Naive thymus-derived CD8-positive, alpha-beta T cell (primary cell): ENCODE results near the gene P2RY6. TPM values are rescaled to one million over a fixed set of nuclear protein-coding genes. Genes with fewer than 3 reads are reported as not detected.

Source experiments
- ATAC-seq, 2 donors: fragments of 150-1000 bp; cut with Tn5 transposase in 1 of 2; sonication (Bioruptor Pico), chemical (Tn5 transposase) in 1 of 2; 1 replicate in 1 of 2; 2 replicates in 1 of 2; pipeline ENCODE4 v1.10.0; 2021; ENCODE audit warnings: mild to moderate bottlenecking in 2 of 2, moderate library complexity in 2 of 2
- POLR2A ChIA-PET: fragments of 350-600 bp; sonication (Branson Sonifier 250); formaldehyde crosslinking; loops from one replicate; lab custom pipeline; 2021; ENCODE audit warnings: antibody characterized with exemption; lab: Charles Lee
- DNase-seq, 10 donors: peaks; one replicate each; pipeline versions ENCODE4 v3.0.0 to v3.0.0-alpha.2; 2020 to 2022
- H3K27ac Mint-ChIP-seq, 10 donors: one replicate each; pipeline ENCODE4 v1.8.0; 2020 to 2022; ENCODE audit warnings: mild to moderate bottlenecking in 10 of 10, mixed read lengths in 10 of 10, moderate library complexity in 4 of 10, inconsistent platforms in 1 of 10
- H3K27me3 Mint-ChIP-seq, 5 donors: one replicate each; pipeline ENCODE4 v1.8.0; 2021 to 2022; ENCODE audit warnings: mixed read lengths in 5 of 5
- H3K36me3 Mint-ChIP-seq, 3 donors: one replicate each; pipeline ENCODE4 v1.8.0; 2020 to 2022; ENCODE audit warnings: mixed read lengths in 3 of 3, mild to moderate bottlenecking in 2 of 3, inconsistent platforms in 1 of 3
- H3K4me1 Mint-ChIP-seq, 4 donors: one replicate each; pipeline ENCODE4 v1.8.0; 2021 to 2022; ENCODE audit warnings: mixed read lengths in 4 of 4
- H3K4me3 Mint-ChIP-seq, 10 donors: one replicate each; pipeline ENCODE4 v1.8.0; 2020 to 2022; ENCODE audit warnings: mild to moderate bottlenecking in 10 of 10, mixed read lengths in 10 of 10, moderate library complexity in 6 of 10, inconsistent platforms in 1 of 10
- H3K9me3 Mint-ChIP-seq, 9 donors: one replicate each; pipeline ENCODE4 v1.8.0; 2020 to 2022; ENCODE audit warnings: mixed read lengths in 9 of 9, mild to moderate bottlenecking in 3 of 9, inconsistent platforms in 1 of 9, moderate library complexity in 1 of 9
- polyA plus RNA-seq, 3 donors: library from polyadenylated mRNA; unstranded; fragments of 300-500 nt; fragmentation: Illumina TruSeq; gene quantifications; one replicate each; pipeline ENCODE4 v1.2.3, GENCODE V29; 2021
- total RNA-seq, 8 experiments: library from RNA in 2 of 8; stranded (reverse) in 2 of 8; gene quantifications; one replicate each; pipeline ENCODE4 v1.2.3 and lab custom pipeline; 2021 to 2026

Gene P2RY6
- total and polyA plus RNA-seq, 5 experiments from 2014 or later, result 0.52 TPM; not detected in 4

GRCh38 chr11:73280626-73281025 lies 8.5 kb downstream of the P2RY6 start:
- Mint-ChIP-seq H3K9me3 (no peaks in the 10 kb centered on the region), H3K4me3 (no peak overlapping the region), H3K27me3 (peaks cover 0 to 10% (median 0%) of the 10 kb centered on the region in 5 donors), H3K36me3 (no peaks in the 10 kb centered on the region), H3K27ac (peak overlapping the region in 2 of 10 donors; percentile 9 to 47), H3K4me1 (peaks cover 0 to 9% (median 3%) of the 10 kb centered on the region in 4 donors)
- DNase-seq (no peak), ATAC-seq (no peak)
- POLR2A ChIA-PET, result no interaction called here

GRCh38 chr11:73281201-73281741 lies 9.1 kb downstream of the P2RY6 start:
- POLR2A ChIA-PET, result no interaction called here
- Mint-ChIP-seq H3K9me3 (no peaks in the 10 kb centered on the region), H3K36me3 (no peaks in the 10 kb centered on the region), H3K4me1 (peaks cover 0 to 9% (median 3%) of the 10 kb centered on the region in 4 donors), H3K27me3 (peaks cover 0 to 10% (median 0%) of the 10 kb centered on the region in 5 donors), H3K27ac (no peak overlapping the region), H3K4me3 (no peak overlapping the region)
- no peak for ATAC-seq
- DNase-seq, result no peak

DNA sequence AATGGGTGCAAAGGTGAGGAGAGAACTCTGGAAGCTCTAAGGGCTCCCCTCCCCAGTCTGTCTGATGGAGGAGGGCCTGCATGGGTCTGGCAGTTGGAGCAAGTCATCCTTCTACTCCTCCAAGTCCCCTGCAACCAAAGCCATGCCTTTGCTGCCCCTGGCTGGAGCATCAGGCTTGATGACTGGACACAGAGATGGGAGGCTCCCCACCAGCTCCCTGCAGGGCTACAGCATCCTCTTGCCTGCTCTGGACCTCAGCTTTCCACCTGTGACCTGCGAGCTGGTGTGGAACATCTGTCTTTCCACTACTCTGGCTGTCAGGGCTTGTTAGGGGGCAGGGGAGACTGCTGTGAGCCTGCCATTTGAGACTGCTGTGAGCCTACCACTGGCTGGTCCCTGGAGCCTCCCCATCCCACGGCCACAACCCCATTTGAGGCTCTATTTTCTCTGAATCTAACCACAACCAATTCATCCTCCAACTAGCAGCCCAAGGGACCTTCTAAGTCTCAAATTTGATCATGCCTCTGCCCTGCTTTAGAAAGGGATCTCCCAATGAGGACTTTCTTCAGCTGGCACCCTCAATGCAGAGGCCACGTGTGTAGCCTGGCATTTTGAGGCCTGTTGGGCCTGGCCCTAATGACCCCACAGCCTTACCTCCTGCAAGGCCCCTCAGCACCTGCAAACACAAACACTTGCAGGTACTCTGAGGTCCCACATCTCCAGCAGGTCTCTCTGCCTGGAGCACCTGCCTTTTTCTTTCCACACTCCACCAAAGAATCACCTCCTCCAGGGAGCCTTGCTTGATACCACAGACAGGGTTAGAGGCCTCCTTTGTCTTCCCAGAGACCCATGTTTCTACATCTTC lies 9.9 kb downstream of the P2RY6 start:
- ATAC-seq, result no peak
- H3K27me3 Mint-ChIP-seq, result peaks cover 0 to 10% (median 0%) of the 10 kb centered on the region in 5 donors
- no peak overlapping the region for H3K27ac Mint-ChIP-seq
- H3K4me3 Mint-ChIP-seq, result no peak overlapping the region
- no peak for DNase-seq
- POLR2A ChIA-PET, result no interaction called here
- H3K9me3 Mint-ChIP-seq, result no peaks in the 10 kb centered on the region
- H3K4me1 Mint-ChIP-seq, result peaks cover 0 to 10% (median 3%) of the 10 kb centered on the region in 4 donors
- H3K36me3 Mint-ChIP-seq, result no peaks in the 10 kb centered on the region

GRCh38 chr11:73283276-73284000 lies 11.3 kb downstream of the P2RY6 start:
- no peaks in the 10 kb centered on the region for H3K36me3 Mint-ChIP-seq
- POLR2A ChIA-PET, result no interaction called here
- no peaks in the 10 kb centered on the region for H3K9me3 Mint-ChIP-seq
- peak overlapping the region in 1 of 10 donors; percentile 5 for H3K27ac Mint-ChIP-seq
- H3K4me1 Mint-ChIP-seq, result peaks cover 0 to 22% (median 3%) of the 10 kb centered on the region in 4 donors
- H3K4me3 Mint-ChIP-seq, result no peak overlapping the region
- peaks cover 0 to 10% (median 0%) of the 10 kb centered on the region in 5 donors for H3K27me3 Mint-ChIP-seq
- ATAC-seq (no peak), DNase-seq (no peak)

DNA sequence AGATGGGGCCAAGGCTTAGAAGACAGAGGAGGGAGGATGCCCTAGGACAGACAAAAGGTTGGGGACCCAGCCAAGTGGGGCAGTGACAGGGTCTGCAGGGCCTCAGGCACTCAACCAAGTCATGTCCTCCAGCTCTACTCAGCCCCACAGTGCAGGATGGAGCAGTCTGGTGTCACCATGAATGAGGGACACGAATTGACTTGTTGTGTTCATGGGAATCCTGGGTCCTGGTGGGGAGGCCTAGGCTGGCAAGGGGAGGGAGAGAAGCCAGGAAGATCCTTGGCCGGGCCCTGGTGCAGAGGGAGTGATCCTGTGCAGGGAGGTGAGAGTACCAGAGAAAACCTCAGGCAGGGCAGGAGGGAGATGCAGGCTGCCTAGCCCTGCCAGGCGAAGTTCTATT lies 12.0 kb downstream of the P2RY6 start:
- no peaks in the 10 kb centered on the region for H3K9me3 Mint-ChIP-seq
- peaks cover 4 to 28% (median 7%) of the 10 kb centered on the region in 4 donors for H3K4me1 Mint-ChIP-seq
- peaks cover 0 to 10% (median 0%) of the 10 kb centered on the region in 5 donors for H3K27me3 Mint-ChIP-seq
- DNase-seq, result no peak
- POLR2A ChIA-PET, result no interaction called here
- H3K36me3 Mint-ChIP-seq, result no peaks in the 10 kb centered on the region
- ATAC-seq, result no peak
- H3K27ac Mint-ChIP-seq, result no peak overlapping the region
- H3K4me3 Mint-ChIP-seq, result no peak overlapping the region

GRCh38 chr11:73285721-73286120 lies 13.6 kb downstream of the P2RY6 start:
- Mint-ChIP-seq H3K27me3 (peaks cover 0 to 7% (median 0%) of the 10 kb centered on the region in 5 donors), H3K4me3 (no peak overlapping the region), H3K4me1 (peaks cover 6 to 31% (median 11%) of the 10 kb centered on the region in 4 donors), H3K9me3 (no peaks in the 10 kb centered on the region), H3K36me3 (no peaks in the 10 kb centered on the region), H3K27ac (peak overlapping the region in 1 of 10 donors; percentile 54)
- POLR2A ChIA-PET, result no interaction called here
- ATAC-seq (no peak), DNase-seq (no peak)

- Mint-ChIP-seq H3K4me1 (peaks cover 5 to 30% (median 11%) of the 10 kb centered on the region in 4 donors), H3K36me3 (no peaks in the 10 kb centered on the region), H3K4me3 (no peak overlapping the region), H3K27me3 (peaks cover 0 to 7% (median 0%) of the 10 kb centered on the region in 5 donors), H3K27ac (no peak overlapping the region), H3K9me3 (no peaks in the 10 kb centered on the region)
- ATAC-seq, result no peak
- POLR2A ChIA-PET, result no interaction called here
- no peak for DNase-seq
Measured at GRCh38 chr11:73286240-73286810, 14.2 kb downstream of the P2RY6 start.

- peaks cover 5 to 30% (median 10%) of the 10 kb centered on the region in 4 donors for H3K4me1 Mint-ChIP-seq
- no peak overlapping the region for H3K27ac Mint-ChIP-seq
- H3K4me3 Mint-ChIP-seq, result no peak overlapping the region
- POLR2A ChIA-PET, result interaction anchor here (0.5 kb wide), 1 partner anchor 1248 kb away, joined by 7 read pairs; no protein-coding TSS in a partner anchor
- H3K36me3 Mint-ChIP-seq, result no peaks in the 10 kb centered on the region
- no peak for DNase-seq
- no peak for ATAC-seq
- H3K9me3 Mint-ChIP-seq, result no peaks in the 10 kb centered on the region
- peaks cover 0 to 12% (median 1%) of the 10 kb centered on the region in 5 donors for H3K27me3 Mint-ChIP-seq
Measured at GRCh38 chr11:73287400-73288101, 15.4 kb downstream of the P2RY6 start.

- ATAC-seq (no peak), DNase-seq (no peak)
- H3K4me3 Mint-ChIP-seq, result no peak overlapping the region
- no peaks in the 10 kb centered on the region for H3K9me3 Mint-ChIP-seq
- H3K4me1 Mint-ChIP-seq, result peaks cover 7 to 30% (median 10%) of the 10 kb centered on the region in 4 donors
- POLR2A ChIA-PET, result interaction anchor here (0.5 kb wide), 1 partner anchor 1248 kb away, joined by 7 read pairs; no protein-coding TSS in a partner anchor
- peaks cover 0 to 12% (median 2%) of the 10 kb centered on the region in 5 donors for H3K27me3 Mint-ChIP-seq
- no peak overlapping the region for H3K27ac Mint-ChIP-seq
- no peaks in the 10 kb centered on the region for H3K36me3 Mint-ChIP-seq
Measured at GRCh38 chr11:73288192-73288872, 16.2 kb downstream of the P2RY6 start.

- POLR2A ChIA-PET, result no interaction called here
- peak overlapping the region in 6 of 10 donors; percentile 1 to 35 (median 16) for H3K4me3 Mint-ChIP-seq
- peak overlapping the region in 4 of 10 donors; percentile 22 to 60 (median 42) for H3K27ac Mint-ChIP-seq
- DNase-seq (peak; percentile 18 to 74 (median 44)), ATAC-seq (peak; percentile 72 to 87)
- H3K4me1 Mint-ChIP-seq, result peaks cover 7 to 25% (median 10%) of the 10 kb centered on the region in 4 donors
- H3K36me3 Mint-ChIP-seq, result no peaks in the 10 kb centered on the region
- H3K9me3 Mint-ChIP-seq, result no peaks in the 10 kb centered on the region
- H3K27me3 Mint-ChIP-seq, result peaks cover 0 to 5% (median 2%) of the 10 kb centered on the region in 5 donors
Measured at GRCh38 chr11:73288873-73289707, 17.0 kb downstream of the P2RY6 start.

DNA sequence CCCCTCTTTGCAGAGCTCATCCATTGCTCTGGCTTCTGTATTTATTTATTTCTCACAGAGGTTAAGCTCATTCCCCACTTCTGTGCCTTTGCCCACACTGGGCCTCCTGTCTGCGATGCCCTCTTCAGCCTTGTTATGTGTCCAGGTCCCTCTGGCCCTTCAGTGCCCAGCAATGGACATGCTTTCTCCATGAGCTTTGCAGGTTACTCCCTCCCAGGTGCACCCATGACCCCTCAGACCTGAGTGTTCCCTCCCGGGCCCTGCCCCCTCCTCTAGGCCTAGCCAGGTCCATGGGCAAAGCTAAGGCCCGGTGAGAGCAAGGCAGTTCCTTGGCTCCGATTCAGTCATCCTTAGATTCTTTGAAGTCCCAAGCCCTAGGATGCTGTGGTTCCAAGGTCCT lies 18.4 kb downstream of the P2RY6 start:
- Mint-ChIP-seq H3K4me1 (peaks cover 7 to 25% (median 12%) of the 10 kb centered on the region in 4 donors), H3K27me3 (peaks cover 0 to 5% (median 2%) of the 10 kb centered on the region in 5 donors), H3K27ac (no peak overlapping the region), H3K4me3 (no peak overlapping the region), H3K9me3 (no peaks in the 10 kb centered on the region), H3K36me3 (no peaks in the 10 kb centered on the region)
- DNase-seq (no peak), ATAC-seq (no peak)
- POLR2A ChIA-PET, result interaction anchor here (0.6 kb wide), 1 partner anchor 13 kb away, joined by 4 read pairs; no protein-coding TSS in a partner anchor
